ENCODE data around the gene TFB2M. TPM values are rescaled to one million over a fixed set of nuclear protein-coding genes. Genes with fewer than 3 reads are reported as not detected.

Gene TFB2M
- total RNA-seq, 4 donors from 2014 or later, result 4.2 to 8.8 (median 7.6) TPM

GRCh38 chr1:246503341-246503740 lies 62.7 kb downstream of the TFB2M start:
- H3K36me3 ChIP-seq, result no peaks in the 10 kb centered on the region
- H3K9me3 ChIP-seq, result no peaks in the 10 kb centered on the region
- no peaks in the 10 kb centered on the region for H3K27me3 ChIP-seq
- no peak for DNase-seq (ENCODE audit: low spot score in 2 of 2)
- H3K4me3 ChIP-seq, result no peak overlapping the region
- H3K27ac ChIP-seq, result no peak overlapping the region
- H3K4me1 ChIP-seq, result peaks cover 0 to 17% (median 8%) of the 10 kb centered on the region in 4 donors
- TF ChIP-seq CTCF (IDR thresholded peaks at IDR 0.05) (no peak), EP300 (IDR thresholded peaks at IDR 0.05) (no peak), POLR2A (IDR thresholded peaks at IDR 0.05) (no peak)
- 78 to 81% methylated on average over 7 of the region's 7 CpGs for WGBS, 2 donors

GRCh38 chr1:246497331-246497915 lies 68.6 kb downstream of the TFB2M start:
- Histone ChIP-seq H3K4me1 (peaks cover 0 to 4% (median under 1%) of the 10 kb centered on the region in 4 donors), H3K27me3 (no peaks in the 10 kb centered on the region), H3K27ac (no peak overlapping the region), H3K4me3 (no peak overlapping the region), H3K9me3 (no peaks in the 10 kb centered on the region), H3K36me3 (no peaks in the 10 kb centered on the region)
- TF ChIP-seq POLR2A (IDR thresholded peaks at IDR 0.05) (no peak), CTCF (IDR thresholded peaks at IDR 0.05) (peak; percentile 62 to 77 (median 70)), EP300 (IDR thresholded peaks at IDR 0.05) (no peak)
- peak in 1 of 2 donors; percentile 52 for DNase-seq (ENCODE audit: low spot score in 2 of 2)
- WGBS, 2 donors, result 48 to 51% methylated on average over 2 of the region's 2 CpGs

- WGBS, 2 donors, result 29 to 33% methylated on average over 3 of the region's 3 CpGs
- Histone ChIP-seq H3K36me3 (no peaks in the 10 kb centered on the region), H3K27ac (peak overlapping the region in 2 of 4 donors; percentile 25 to 49), H3K4me1 (peaks cover 0 to 5% (median 2%) of the 10 kb centered on the region in 4 donors), H3K9me3 (no peaks in the 10 kb centered on the region), H3K27me3 (no peaks in the 10 kb centered on the region), H3K4me3 (no peak overlapping the region)
- DNase-seq (ENCODE audit: low spot score in 2 of 2), result peak; percentile 28 to 54
- TF ChIP-seq POLR2A (IDR thresholded peaks at IDR 0.05) (no peak), CTCF (IDR thresholded peaks at IDR 0.05) (peak; percentile 53 to 81 (median 67)), EP300 (IDR thresholded peaks at IDR 0.05) (no peak)
Observed at GRCh38 chr1:246492611-246493245, 73.3 kb downstream of the TFB2M start.

- H3K27me3 ChIP-seq, result no peaks in the 10 kb centered on the region
- DNase-seq (ENCODE audit: low spot score in 2 of 2), result no peak
- H3K27ac ChIP-seq, result peak overlapping the region in 1 of 4 donors; percentile 49
- H3K36me3 ChIP-seq, result no peaks in the 10 kb centered on the region
- TF ChIP-seq CTCF (IDR thresholded peaks at IDR 0.05) (no peak), EP300 (IDR thresholded peaks at IDR 0.05) (no peak), POLR2A (IDR thresholded peaks at IDR 0.05) (no peak)
- no peaks in the 10 kb centered on the region for H3K9me3 ChIP-seq
- WGBS, 2 donors, result 83 to 86% methylated on average over 7 of the region's 7 CpGs
- no peak overlapping the region for H3K4me3 ChIP-seq
- H3K4me1 ChIP-seq, result peaks cover 0 to 5% (median 2%) of the 10 kb centered on the region in 4 donors
Observed at GRCh38 chr1:246491551-246492053, 74.5 kb downstream of the TFB2M start.

Small RNAs within 50 kb of the gene (small RNA-seq; reads per million reads assigned to genes)
- not detected for gene AL356583.2

Other genes with a start within 250 kb of the TFB2M start
- 10 to 100 TPM; 22.2 to 30.3 (median 27.0) TPM for gene SMYD3, start 59.0 kb downstream of the TFB2M start, total RNA-seq
- 10 to 100 TPM; 16.5 to 20.3 (median 17.9) TPM for gene CNST, start 195 bp upstream of the TFB2M start, total RNA-seq
- 100 to 1,000 TPM in 1 of 4 donors, 10 to 100 TPM in 3; 61.2 to 109 (median 74.6) TPM for gene SCCPDH, start 158.1 kb upstream of the TFB2M start, total RNA-seq

Data from tibial nerve (tissue), 4 donors.